Fibroblast of skin of abdomen (primary cell): Measurements from ENCODE around the gene NTPCR.
"Not testable (repeated sequence)": the region's sequence is repeated elsewhere in the genome, so short reads cannot be mapped to it uniquely, and the experiment has no call there.

ENCODE experiments used
- DNase-seq: peaks from one replicate; pipeline ENCODE4 v3.0.0-alpha.2; 2013

The NTPCR gene

GRCh38 chr1:232927166-232927565, 23.2 kb upstream of the NTPCR start:
- DNase-seq, result not testable (repeated sequence)

GRCh38 chr1:232927830-232928505, 22.4 kb upstream of the NTPCR start:
- no peak for DNase-seq

GRCh38 chr1:232932486-232933425, 17.7 kb upstream of the NTPCR start:
- DNase-seq, result no peak

GRCh38 chr1:232936941-232937340, 13.5 kb upstream of the NTPCR start:
- no peak for DNase-seq

- no peak for DNase-seq
Observed at GRCh38 chr1:232937741-232938375, 12.6 kb upstream of the NTPCR start.

- no peak for DNase-seq
Observed at GRCh38 chr1:232938926-232939325, 11.5 kb upstream of the NTPCR start.

- DNase-seq, result no peak
Observed at GRCh38 chr1:232939748-232940147, 10.7 kb upstream of the NTPCR start.

GRCh38 chr1:232940262-232940661, 10.1 kb upstream of the NTPCR start:
- DNase-seq, result no peak

GRCh38 chr1:232942413-232943294, 7.8 kb upstream of the NTPCR start:
- DNase-seq, result no peak

GRCh38 chr1:232943679-232944252, 6.6 kb upstream of the NTPCR start:
- no peak for DNase-seq

GRCh38 chr1:232944347-232944746, 6.1 kb upstream of the NTPCR start:
- DNase-seq, result no peak

- no peak for DNase-seq
Observed at GRCh38 chr1:232949636-232950196, 695 bp upstream of the NTPCR start.

- no peak for DNase-seq
Observed at GRCh38 chr1:232951180-232951579, 769 bp downstream of the NTPCR start.

GRCh38 chr1:232951605-232952004, 1.2 kb downstream of the NTPCR start:
- DNase-seq, result no peak

- peak; percentile 42 for DNase-seq
Observed at GRCh38 chr1:232952514-232953499, 2.4 kb downstream of the NTPCR start.

GRCh38 chr1:232954594-232955365, 4.4 kb downstream of the NTPCR start:
- DNase-seq, result no peak

- no peak for DNase-seq
Observed at GRCh38 chr1:232956081-232956480, 5.7 kb downstream of the NTPCR start.

- DNase-seq, result no peak
Observed at GRCh38 chr1:232958067-232958466, 7.7 kb downstream of the NTPCR start.
